Transverse colon (tissue), 4 donors: ENCODE data around the gene FKBP15. TPM values are rescaled to one million over a fixed set of nuclear protein-coding genes. Genes with fewer than 3 reads are reported as not detected.
A peak's percentile ranks its signal among the peaks of the same experiment; 100 is the strongest.

Source experiments
- DNase-seq: peaks from one replicate; pipeline ENCODE4 v3.0.0-alpha.2; 2019
- H3K27ac ChIP-seq, 4 donors: fragments of 200-600 bp; sonication (generic); 2 replicates each; pipeline ENCODE4 v1.5.1; 2016 to 2018; ENCODE audit warnings: inconsistent platforms in 4 of 4
- H3K27me3 ChIP-seq: fragments of 200-600 bp; sonication (generic); 2 replicates; pipeline ENCODE4 v1.5.1; 2017; ENCODE audit warnings: inconsistent platforms
- H3K36me3 ChIP-seq, 4 donors: fragments of 200-600 bp; sonication (generic); 2 replicates each; pipeline ENCODE4 v1.5.1; 2017 to 2019; ENCODE audit warnings: inconsistent platforms in 4 of 4
- H3K4me1 ChIP-seq, 4 donors: fragments of 200-600 bp; sonication (generic); 2 replicates each; pipeline ENCODE4 v1.5.1; 2017 to 2020; ENCODE audit warnings: inconsistent platforms in 4 of 4
- H3K4me3 ChIP-seq, 4 donors: fragments of 200-600 bp; sonication (generic); 1 replicate in 1 of 4; 2 replicates in 3 of 4; pipeline versions ENCODE4 v1.5.1 to v1.6.1; 2017 to 2019; ENCODE audit warnings: inconsistent platforms in 4 of 4
- H3K9me3 ChIP-seq, 2 donors: fragments of 200-600 bp; sonication (generic); 2 replicates each; pipeline ENCODE4 v1.5.1; 2017 to 2019; ENCODE audit warnings: inconsistent platforms in 2 of 2
- CTCF ChIP-seq, 5 experiments: fragments of 200-600 bp in 3 of 5; fragments of 450-650 bp in 2 of 5; sonication (generic) in 3 of 5; IDR thresholded peaks; 1 replicate in 2 of 5; 2 replicates in 3 of 5; pipeline ENCODE4 v1.5.1; 2016 to 2017; ENCODE audit warnings: antibody characterized with exemption in 5 of 5, inconsistent platforms in 3 of 5, mild to moderate bottlenecking in 2 of 5, moderate library complexity in 1 of 5
- EP300 ChIP-seq: sonication (generic); formaldehyde crosslinking; IDR thresholded peaks from one replicate; pipeline ENCODE4 v1.6.1; 2017; ENCODE audit warnings: antibody characterized with exemption, low read depth
- POLR2A ChIP-seq: fragments of 450-650 bp; IDR thresholded peaks from one replicate; pipeline ENCODE4 v1.6.1; 2016; ENCODE audit warnings: antibody characterized with exemption, mild to moderate bottlenecking, moderate library complexity
- POLR2AphosphoS5 ChIP-seq, 3 donors: sonication (generic); formaldehyde crosslinking; IDR thresholded peaks; one replicate each; pipeline ENCODE4 v1.6.1; 2016; ENCODE audit warnings: antibody characterized with exemption in 3 of 3
- WGBS, 2 donors: methylation state at CpG; one replicate each; pipeline ENCODE4 v1.1.5; 2018; ENCODE audit warnings: low coverage in 1 of 2; 5-methylcytosine and 5-hydroxymethylcytosine counted together
- in situ Hi-C, 4 donors: fragments of 200-750 bp; cut with MboI; loops; one replicate each; pipeline versions ENCODE4 v1.15.0 to v1.15.1; 2017; ENCODE audit warnings: low sequenced_read_pairs in 3 of 4, low pct_ligation_motif_present in 1 of 4, low pct_unique_long_range_greater_than_20kb in 1 of 4
- intact Hi-C: fragments of 100-400 bp; cut with DNase I; formaldehyde crosslinking; loops from one replicate; pipeline ENCODE4 v1.15.1; 2023; ENCODE audit warnings: low total_unique reads
- total RNA-seq, 4 donors: library from RNA; depleted of rRNA; stranded (reverse); fragments of >200 nt; gene quantifications; one replicate each; pipeline ENCODE4 v1.1.0, GENCODE V29; 2016

The FKBP15 gene
- total RNA-seq, 4 donors from 2014 or later = 21.4 to 33.8 (median 23.3) TPM

- no peak for DNase-seq
- Histone ChIP-seq H3K27ac (no peak overlapping the region), H3K36me3 (peaks cover 0 to 62% (median 14%) of the 10 kb centered on the region in 4 donors), H3K27me3 (no peaks in the 10 kb centered on the region), H3K9me3 (no peaks in the 10 kb centered on the region), H3K4me3 (no peak overlapping the region), H3K4me1 (no peaks in the 10 kb centered on the region)
- 83 to 95% methylated on average over 2 of the region's 2 CpGs for WGBS, 2 donors
- TF ChIP-seq POLR2A (no peak), CTCF (IDR thresholded peaks at IDR 0.05) (no peak), POLR2AphosphoS5 (IDR thresholded peaks at IDR 0.05) (no peak), EP300 (no peak)
- in situ Hi-C loops = no loop called here
- intact Hi-C loops = no loop called here
Measured at GRCh38 chr9:113205432-113205831, 15.6 kb downstream of the FKBP15 start.

GRCh38 chr9:113199683-113200329 is 21.3 kb downstream of the FKBP15 start:
- DNase-seq = no peak
- H3K27ac ChIP-seq = no peak overlapping the region
- H3K27me3 ChIP-seq = no peaks in the 10 kb centered on the region
- in situ Hi-C loops = no loop called here
- TF ChIP-seq EP300 = no peak
- no peak for TF ChIP-seq CTCF (IDR thresholded peaks at IDR 0.05)
- TF ChIP-seq POLR2AphosphoS5 (IDR thresholded peaks at IDR 0.05) = no peak
- TF ChIP-seq POLR2A = no peak
- H3K9me3 ChIP-seq = no peaks in the 10 kb centered on the region
- H3K4me3 ChIP-seq = no peak overlapping the region
- intact Hi-C loops = no loop called here
- no peaks in the 10 kb centered on the region for H3K4me1 ChIP-seq
- WGBS, 2 donors = 87 to 93% methylated on average over 2 to 4 of the region's 4 CpGs
- peaks cover 0 to 69% (median 23%) of the 10 kb centered on the region in 4 donors for H3K36me3 ChIP-seq

- intact Hi-C loops = no loop called here
- no peaks in the 10 kb centered on the region for H3K9me3 ChIP-seq
- H3K27ac ChIP-seq = no peak overlapping the region
- peaks cover 0 to 34% (median 7%) of the 10 kb centered on the region in 4 donors for H3K36me3 ChIP-seq
- H3K4me1 ChIP-seq = peaks cover 0 to 16% (median 0%) of the 10 kb centered on the region in 4 donors
- in situ Hi-C loops = no loop called here
- TF ChIP-seq POLR2A = no peak
- TF ChIP-seq POLR2AphosphoS5 (IDR thresholded peaks at IDR 0.05) = no peak
- TF ChIP-seq CTCF (IDR thresholded peaks at IDR 0.05) = no peak
- TF ChIP-seq EP300 = no peak
- 28 to 51% methylated on average over 2 of the region's 2 CpGs for WGBS, 2 donors
- H3K4me3 ChIP-seq = no peak overlapping the region
- DNase-seq = no peak
- H3K27me3 ChIP-seq = no peaks in the 10 kb centered on the region
Measured at GRCh38 chr9:113192455-113192854, 28.6 kb downstream of the FKBP15 start.

- Histone ChIP-seq H3K4me1 (peaks cover 0 to 15% (median 0%) of the 10 kb centered on the region in 4 donors), H3K36me3 (peaks cover 0 to 64% (median 26%) of the 10 kb centered on the region in 4 donors), H3K9me3 (no peaks in the 10 kb centered on the region), H3K27me3 (no peaks in the 10 kb centered on the region), H3K4me3 (no peak overlapping the region), H3K27ac (peak overlapping the region; percentile 23 to 47 (median 36))
- in situ Hi-C loops = no loop called here
- WGBS, 2 donors = 72 to 75% methylated on average over 6 to 9 of the region's 9 CpGs
- DNase-seq = peak; percentile 28
- TF ChIP-seq POLR2A (no peak), EP300 (no peak), CTCF (IDR thresholded peaks at IDR 0.05) (no peak), POLR2AphosphoS5 (IDR thresholded peaks at IDR 0.05) (peak; percentile 16 to 64 (median 35))
- intact Hi-C loops = no loop called here
Measured at GRCh38 chr9:113187929-113188595, 33.0 kb downstream of the FKBP15 start.
